Mesendoderm (in vitro differentiated cells): ENCODE results near the gene EXOC2.

ENCODE experiments used
- DNase-seq: peaks from one replicate; pipeline ENCODE4 v3.0.0; 2013
- H2AK5ac ChIP-seq: 2 replicates; pipeline ENCODE4 v1.6.1; 2013; ENCODE audit warnings: low read length, inconsistent platforms
- H2BK120ac ChIP-seq: 2 replicates; pipeline ENCODE4 v1.6.1; 2013; ENCODE audit warnings: low read depth, mild to moderate bottlenecking, low read length, moderate library complexity, mixed read lengths
- H2BK15ac ChIP-seq: replicated peaks from 2 replicates; pipeline ENCODE4 v1.6.1; 2013; ENCODE audit warnings: low read depth, mild to moderate bottlenecking, moderate library complexity
- H2BK5ac ChIP-seq: 2 replicates; pipeline ENCODE4 v1.6.1; 2013; ENCODE audit warnings: low read length, inconsistent platforms
- H3K18ac ChIP-seq: 2 replicates; pipeline ENCODE4 v1.6.1; 2013; ENCODE audit warnings: mild to moderate bottlenecking, low read length, mixed read lengths
- H3K23ac ChIP-seq: one replicate; pipeline ENCODE4 v1.6.1; 2013; ENCODE audit warnings: low read length
- H3K27ac ChIP-seq: 2 replicates; pipeline ENCODE4 v1.5.1; 2013; ENCODE audit warnings: low read depth, mild to moderate bottlenecking, inconsistent platforms, low read length, moderate library complexity
- H3K27me3 ChIP-seq: 2 replicates; pipeline ENCODE4 v1.6.1; 2013; ENCODE audit warnings: low read length, control low read depth, mild to moderate bottlenecking, inconsistent platforms; ENCODE audit not compliant: insufficient read depth, poor library complexity
- H3K36me3 ChIP-seq: 2 replicates; pipeline ENCODE4 v1.6.1; 2013; ENCODE audit warnings: low read length, inconsistent platforms; ENCODE audit not compliant: control insufficient read depth, insufficient read depth
- H3K4ac ChIP-seq: one replicate; pipeline ENCODE4 v1.6.1; 2013; ENCODE audit warnings: low read depth, mild to moderate bottlenecking, low read length, moderate library complexity
- H3K4me1 ChIP-seq: 2 replicates; pipeline ENCODE4 v1.6.1; 2013; ENCODE audit warnings: low read depth, low read length, inconsistent platforms; ENCODE audit not compliant: control insufficient read depth
- H3K4me2 ChIP-seq: 2 replicates; pipeline ENCODE4 v1.6.1; 2013; ENCODE audit warnings: low read length
- H3K4me3 ChIP-seq: 2 replicates; pipeline ENCODE4 v1.5.1; 2013; ENCODE audit warnings: mild to moderate bottlenecking, low read length
- H3K56ac ChIP-seq: one replicate; pipeline ENCODE4 v1.6.1; 2013; ENCODE audit warnings: low read length
- H3K79me1 ChIP-seq: 2 replicates; pipeline ENCODE4 v1.6.1; 2013; ENCODE audit warnings: low read length, inconsistent platforms
- H3K79me2 ChIP-seq: 2 replicates; pipeline ENCODE4 v1.6.1; 2013; ENCODE audit warnings: mild to moderate bottlenecking, low read length; ENCODE audit not compliant: control insufficient read depth, insufficient read depth
- H3K9ac ChIP-seq: 2 replicates; pipeline ENCODE4 v1.6.1; 2013; ENCODE audit warnings: low read length, inconsistent platforms
- H4K5ac ChIP-seq: one replicate; pipeline ENCODE4 v1.6.1; 2013; ENCODE audit warnings: low read length
- H4K8ac ChIP-seq: one replicate; pipeline ENCODE4 v1.6.1; 2013; ENCODE audit warnings: low read depth, mild to moderate bottlenecking, control low read depth, low read length, moderate library complexity
- WGBS: extraction: QIAGEN DNeasy Blood & Tissue Kit; methylation state at CpG from one replicate; pipeline ENCODE4 v1.1.7; 2013; ENCODE audit warnings: low lambda C conversion rate, missing lambda C conversion rate; ENCODE audit not compliant: insufficient coverage; ENCODE audit errors: extremely low coverage; 5-methylcytosine and 5-hydroxymethylcytosine counted together

Gene EXOC2

DNA sequence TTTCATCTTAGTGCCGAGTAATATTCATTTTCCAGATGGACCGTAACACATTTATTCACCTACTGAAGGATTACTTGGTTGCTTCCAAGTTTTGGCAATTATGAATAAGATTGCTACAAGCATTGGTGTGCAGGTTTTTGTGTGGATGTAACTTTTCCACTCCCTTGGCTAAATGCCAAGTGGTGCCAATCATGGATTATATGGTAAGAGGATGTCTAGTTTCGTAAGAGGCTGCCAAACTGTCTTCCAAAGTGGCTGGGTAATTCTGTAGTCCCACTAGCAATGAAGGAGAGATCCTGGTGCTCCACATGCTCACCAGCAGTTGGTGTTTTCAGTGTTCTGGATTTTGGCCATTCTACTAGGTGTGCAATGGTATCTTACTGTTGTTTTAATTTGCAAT lies 184.3 kb downstream of the EXOC2 start:
- Histone ChIP-seq H4K5ac (no peak overlapping the region), H3K23ac (no peak overlapping the region), H3K36me3 (no peaks in the 10 kb centered on the region), H3K18ac (no peak overlapping the region), H2BK15ac (no peak overlapping the region), H3K56ac (no peak overlapping the region), H2BK5ac (no peak overlapping the region), H3K4me3 (no peak overlapping the region), H3K27me3 (no peaks in the 10 kb centered on the region), H2AK5ac (no peak overlapping the region), H3K4ac (no peak overlapping the region), H3K9ac (no peak overlapping the region), H4K8ac (no peak overlapping the region), H2BK120ac (no peak overlapping the region), H3K4me1 (no peaks in the 10 kb centered on the region), H3K79me1 (no peaks in the 10 kb centered on the region), H3K79me2 (no peaks in the 10 kb centered on the region), H3K27ac (no peak overlapping the region), H3K4me2 (no peak overlapping the region)
- no CpG with 5 or more reads among the region's 3 CpGs for WGBS
- no peak for DNase-seq

DNA sequence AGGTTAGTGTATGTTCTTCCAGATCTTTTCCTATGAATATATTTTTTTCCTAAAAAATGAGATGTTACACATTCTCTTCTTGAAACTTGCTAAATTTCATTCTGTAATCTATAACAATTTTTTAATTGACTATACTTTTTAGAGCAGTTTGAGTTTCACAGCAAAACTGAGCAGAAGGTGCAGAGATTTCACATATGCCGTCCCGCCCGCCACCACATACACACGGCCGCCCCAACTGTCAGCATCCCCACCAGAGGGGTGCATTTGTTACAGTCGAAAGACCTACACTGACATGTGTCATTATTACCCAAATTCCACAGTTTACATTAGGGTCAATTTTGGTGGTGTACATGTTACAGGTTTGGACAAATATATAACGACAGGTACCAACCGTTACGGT lies 184.9 kb downstream of the EXOC2 start:
- H2BK5ac ChIP-seq = no peak overlapping the region
- no peak overlapping the region for H3K27ac ChIP-seq
- no peaks in the 10 kb centered on the region for H3K4me1 ChIP-seq
- H3K79me2 ChIP-seq = no peaks in the 10 kb centered on the region
- no CpG with 5 or more reads among the region's 9 CpGs for WGBS
- no peak overlapping the region for H3K56ac ChIP-seq
- H3K27me3 ChIP-seq = no peaks in the 10 kb centered on the region
- H3K23ac ChIP-seq = no peak overlapping the region
- no peak for DNase-seq
- no peak overlapping the region for H2AK5ac ChIP-seq
- no peak overlapping the region for H4K8ac ChIP-seq
- no peak overlapping the region for H3K18ac ChIP-seq
- no peaks in the 10 kb centered on the region for H3K79me1 ChIP-seq
- no peak overlapping the region for H4K5ac ChIP-seq
- H3K4me3 ChIP-seq = no peak overlapping the region
- no peak overlapping the region for H3K4me2 ChIP-seq
- no peak overlapping the region for H3K9ac ChIP-seq
- H2BK120ac ChIP-seq = no peak overlapping the region
- no peak overlapping the region for H3K4ac ChIP-seq
- H3K36me3 ChIP-seq = no peaks in the 10 kb centered on the region
- no peak overlapping the region for H2BK15ac ChIP-seq

GRCh38 chr6:506920-507622 lies 185.9 kb downstream of the EXOC2 start:
- Histone ChIP-seq H3K23ac (no peak overlapping the region), H2BK120ac (no peak overlapping the region), H3K79me1 (no peaks in the 10 kb centered on the region), H3K4me1 (no peaks in the 10 kb centered on the region), H3K4me3 (no peak overlapping the region), H2BK15ac (no peak overlapping the region), H4K5ac (no peak overlapping the region), H3K18ac (no peak overlapping the region), H3K4ac (no peak overlapping the region), H3K9ac (no peak overlapping the region), H3K27me3 (no peaks in the 10 kb centered on the region), H2BK5ac (no peak overlapping the region), H3K56ac (no peak overlapping the region), H3K4me2 (no peak overlapping the region), H3K36me3 (no peaks in the 10 kb centered on the region), H2AK5ac (no peak overlapping the region), H3K79me2 (no peaks in the 10 kb centered on the region), H4K8ac (no peak overlapping the region), H3K27ac (no peak overlapping the region)
- WGBS = no CpG with 5 or more reads among the region's 1 CpG
- DNase-seq = no peak

DNA sequence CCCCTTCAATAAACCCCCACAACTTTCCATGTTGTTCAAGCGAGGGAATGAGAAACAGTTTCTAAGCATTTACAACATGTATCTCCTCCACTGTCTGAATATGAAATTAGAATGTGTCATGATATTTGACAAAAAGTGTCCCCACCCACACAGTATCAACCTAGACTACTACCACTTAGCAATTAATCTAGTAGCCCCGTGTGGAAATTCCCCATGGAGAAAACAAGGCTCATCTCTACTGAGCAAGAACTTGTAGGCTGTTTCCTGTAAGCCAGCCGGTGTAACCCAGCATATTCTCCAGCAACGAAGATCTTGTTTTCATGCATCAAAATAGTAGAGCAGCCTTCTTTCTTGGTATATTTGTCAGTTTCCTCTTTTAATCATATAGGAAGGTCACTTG lies 186.4 kb downstream of the EXOC2 start:
- Histone ChIP-seq H2BK15ac (no peak overlapping the region), H3K56ac (no peak overlapping the region), H3K18ac (no peak overlapping the region), H3K27ac (no peak overlapping the region), H2BK5ac (no peak overlapping the region), H4K5ac (no peak overlapping the region), H3K4ac (no peak overlapping the region), H3K4me3 (no peak overlapping the region), H3K9ac (no peak overlapping the region), H3K36me3 (no peaks in the 10 kb centered on the region), H3K23ac (no peak overlapping the region), H3K79me1 (no peaks in the 10 kb centered on the region), H3K4me2 (no peak overlapping the region), H4K8ac (no peak overlapping the region), H2AK5ac (no peak overlapping the region), H3K79me2 (no peaks in the 10 kb centered on the region), H3K4me1 (no peaks in the 10 kb centered on the region), H3K27me3 (no peaks in the 10 kb centered on the region), H2BK120ac (no peak overlapping the region)
- WGBS = no CpG with 5 or more reads among the region's 4 CpGs
- no peak for DNase-seq

DNA sequence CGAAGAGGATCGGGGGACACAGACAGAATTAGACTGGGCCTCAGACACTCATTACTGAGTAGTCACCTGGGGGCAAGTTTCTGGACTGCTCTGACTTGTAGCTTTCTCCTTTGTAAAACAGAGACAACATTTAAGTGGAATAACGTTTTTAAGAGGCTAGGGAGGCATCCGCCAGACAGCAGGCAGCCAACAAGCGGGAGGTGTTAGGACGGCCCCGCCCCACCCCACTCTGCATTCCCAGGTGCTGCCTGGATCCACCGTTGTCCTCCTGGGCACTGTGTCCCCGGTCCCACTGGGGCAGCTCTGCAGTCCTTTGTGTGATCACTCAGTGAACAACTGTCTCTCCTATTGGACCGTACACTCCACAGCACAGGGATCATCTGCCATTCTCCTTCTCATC lies 187.6 kb downstream of the EXOC2 start:
- no peak for DNase-seq
- WGBS = no CpG with 5 or more reads among the region's 10 CpGs
- Histone ChIP-seq H3K18ac (no peak overlapping the region), H3K56ac (no peak overlapping the region), H2BK120ac (no peak overlapping the region), H3K79me1 (no peaks in the 10 kb centered on the region), H3K36me3 (no peaks in the 10 kb centered on the region), H3K79me2 (no peaks in the 10 kb centered on the region), H3K23ac (no peak overlapping the region), H3K9ac (no peak overlapping the region), H2BK5ac (no peak overlapping the region), H3K4ac (no peak overlapping the region), H3K4me1 (no peaks in the 10 kb centered on the region), H2BK15ac (no peak overlapping the region), H3K27ac (no peak overlapping the region), H4K5ac (no peak overlapping the region), H2AK5ac (no peak overlapping the region), H3K27me3 (no peaks in the 10 kb centered on the region), H4K8ac (no peak overlapping the region), H3K4me2 (no peak overlapping the region), H3K4me3 (no peak overlapping the region)

GRCh38 chr6:504446-504980 lies 188.4 kb downstream of the EXOC2 start:
- H2AK5ac ChIP-seq = no peak overlapping the region
- no peaks in the 10 kb centered on the region for H3K4me1 ChIP-seq
- no peak overlapping the region for H3K18ac ChIP-seq
- H3K23ac ChIP-seq = no peak overlapping the region
- H4K5ac ChIP-seq = no peak overlapping the region
- no peak for DNase-seq
- H3K56ac ChIP-seq = no peak overlapping the region
- H3K4me2 ChIP-seq = no peak overlapping the region
- H3K79me2 ChIP-seq = no peaks in the 10 kb centered on the region
- H2BK120ac ChIP-seq = no peak overlapping the region
- H3K9ac ChIP-seq = no peak overlapping the region
- WGBS = no CpG with 5 or more reads among the region's 8 CpGs
- no peaks in the 10 kb centered on the region for H3K27me3 ChIP-seq
- H2BK15ac ChIP-seq = no peak overlapping the region
- H3K27ac ChIP-seq = no peak overlapping the region
- H3K36me3 ChIP-seq = no peaks in the 10 kb centered on the region
- H2BK5ac ChIP-seq = no peak overlapping the region
- no peak overlapping the region for H3K4me3 ChIP-seq
- H3K79me1 ChIP-seq = no peaks in the 10 kb centered on the region
- no peak overlapping the region for H4K8ac ChIP-seq
- H3K4ac ChIP-seq = no peak overlapping the region
